ENCODE results near the gene SIGLEC8. TPM values are rescaled to one million over a fixed set of nuclear protein-coding genes. Genes with fewer than 3 reads are reported as not detected.
A peak's percentile ranks its signal among the peaks of the same experiment; 100 is the strongest.
"Not testable (repeated sequence)": the region's sequence is repeated elsewhere in the genome, so short reads cannot be mapped to it uniquely, and the experiment has no call there.

The SIGLEC8 gene
- total RNA-seq, 1 donor from 2014 or later, result not detected

DNA sequence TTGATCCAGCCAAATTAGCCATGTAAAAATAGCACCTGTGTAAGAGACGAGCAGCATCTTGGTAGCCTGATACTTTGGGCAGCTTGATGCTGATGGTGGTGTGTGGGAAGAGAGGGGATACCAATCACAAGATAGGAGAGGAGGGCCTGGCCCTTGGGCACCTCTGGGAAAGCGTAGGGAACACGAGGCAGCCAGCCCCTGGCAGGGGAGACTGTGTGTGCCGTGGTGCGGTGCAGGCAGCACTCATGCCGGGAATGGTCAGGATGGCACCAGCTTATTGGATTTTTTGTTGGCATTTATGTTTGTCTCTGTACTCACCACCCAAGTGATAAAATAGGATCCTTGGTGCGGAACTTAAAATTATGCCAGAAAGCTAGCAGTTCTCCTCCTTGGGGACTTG is 10.2 kb downstream of the SIGLEC8 start:
- H3K4me3 ChIP-seq (ENCODE audit: low read depth, low read length), result no peak overlapping the region
- no peak for TF ChIP-seq CTCF (conservative IDR thresholded peaks at IDR 0.05; ENCODE audit: low read depth, low read length)
- no peak for DNase-seq (ENCODE audit: low read depth)

DNA sequence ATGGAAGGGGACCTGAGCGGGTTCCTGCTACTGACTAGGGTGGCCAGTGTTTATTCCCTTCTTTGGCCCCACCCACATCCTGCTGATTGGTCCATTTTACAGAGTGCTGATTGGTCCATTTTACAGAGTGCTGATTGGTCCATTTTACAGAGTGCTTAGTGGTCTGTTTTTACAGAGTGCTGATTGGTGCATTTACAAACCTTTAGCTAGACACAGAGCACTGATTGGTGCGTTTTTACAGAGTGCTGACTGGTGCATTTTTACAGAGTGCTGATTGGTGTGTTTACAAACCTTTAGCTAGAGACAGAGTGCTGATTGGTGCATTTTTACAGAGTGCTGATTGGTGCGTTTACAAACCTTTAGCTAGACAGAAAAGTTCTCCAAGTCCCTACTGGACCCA is 10.7 kb downstream of the SIGLEC8 start:
- DNase-seq (ENCODE audit: low read depth); H3K4me3 ChIP-seq (ENCODE audit: low read depth, low read length): not testable (repeated sequence)

- TF ChIP-seq CTCF (conservative IDR thresholded peaks at IDR 0.05; ENCODE audit: low read depth, low read length), result no peak
- H3K4me3 ChIP-seq (ENCODE audit: low read depth, low read length), result no peak overlapping the region
- no peak for DNase-seq (ENCODE audit: low read depth)
Observed at GRCh38 chr19:51441410-51442390, 16.6 kb downstream of the SIGLEC8 start.

DNA sequence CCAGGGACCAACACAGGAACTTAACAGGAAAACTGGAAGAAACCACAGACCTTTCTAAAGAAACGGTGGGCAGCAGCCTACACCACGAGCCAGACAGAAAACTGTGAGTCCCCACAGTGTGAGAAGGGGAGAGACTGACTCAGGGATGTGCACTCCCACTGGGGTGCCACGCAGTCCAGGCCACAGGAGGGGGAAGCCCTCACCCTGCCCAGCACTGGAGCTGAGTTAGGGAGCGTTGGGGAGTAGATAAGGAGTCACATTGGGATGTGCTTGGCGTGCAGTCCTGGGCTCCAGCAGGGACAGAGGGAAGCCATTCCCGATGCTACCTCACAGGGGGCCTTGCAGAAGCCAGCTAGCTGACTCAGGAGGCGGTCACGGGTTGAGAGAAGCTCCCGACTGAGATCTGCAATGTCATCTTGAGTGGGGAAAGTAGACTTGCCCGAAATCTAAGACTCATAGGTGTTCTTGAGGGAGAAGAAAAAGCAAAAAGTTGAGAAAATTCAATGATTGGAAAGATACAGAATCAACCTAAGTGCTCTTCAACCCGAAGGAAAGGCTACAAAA is 17.3 kb downstream of the SIGLEC8 start:
- no peak for TF ChIP-seq CTCF (conservative IDR thresholded peaks at IDR 0.05; ENCODE audit: low read depth, low read length)
- no peak for DNase-seq (ENCODE audit: low read depth)
- H3K4me3 ChIP-seq (ENCODE audit: low read depth, low read length), result no peak overlapping the region

DNA sequence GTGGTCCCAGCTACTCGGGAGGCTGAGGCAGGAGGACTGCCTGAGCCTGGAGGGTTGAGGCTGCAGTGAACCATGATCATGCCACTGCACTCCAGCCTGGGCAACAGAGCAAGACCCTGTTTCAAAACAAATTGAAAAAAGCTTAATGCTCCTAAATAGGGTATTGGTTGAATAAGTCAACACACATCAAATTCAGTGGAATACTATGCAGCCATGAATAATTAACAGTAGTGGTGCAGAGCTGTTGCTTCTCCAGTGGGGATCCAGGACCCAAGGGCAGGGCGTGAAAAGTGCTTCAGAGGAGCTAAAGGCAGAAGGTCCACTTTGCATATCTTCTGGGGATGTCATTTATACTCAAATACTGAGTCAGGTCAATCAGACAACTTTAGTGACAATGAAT is 18.2 kb downstream of the SIGLEC8 start:
- H3K4me3 ChIP-seq (ENCODE audit: low read depth, low read length), result no peak overlapping the region
- TF ChIP-seq CTCF (conservative IDR thresholded peaks at IDR 0.05; ENCODE audit: low read depth, low read length), result no peak
- DNase-seq (ENCODE audit: low read depth), result no peak

GRCh38 chr19:51439021-51439465 is 19.2 kb downstream of the SIGLEC8 start:
- no peak for DNase-seq (ENCODE audit: low read depth)
- peak; percentile 46 for TF ChIP-seq CTCF (conservative IDR thresholded peaks at IDR 0.05; ENCODE audit: low read depth, low read length)
- H3K4me3 ChIP-seq (ENCODE audit: low read depth, low read length), result no peak overlapping the region

DNA sequence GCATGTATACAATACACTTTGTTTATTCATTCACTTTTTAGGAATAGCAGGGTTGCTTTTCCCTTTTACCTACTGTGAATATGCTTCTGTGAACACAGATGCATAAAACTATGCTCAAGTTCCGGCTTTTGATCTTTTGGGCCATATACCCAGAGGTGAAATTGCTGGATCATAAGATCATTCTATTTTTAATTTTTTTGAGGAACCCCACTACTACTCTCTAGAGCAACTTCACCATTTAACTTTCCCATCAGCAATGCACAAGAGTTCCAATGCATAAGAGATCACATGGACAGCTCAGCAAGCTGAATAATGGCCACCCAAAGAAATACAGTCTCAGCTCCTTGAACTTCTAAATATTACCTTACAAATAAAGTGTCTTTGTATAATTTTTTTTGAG is 23.8 kb downstream of the SIGLEC8 start:
- no peak for TF ChIP-seq CTCF (conservative IDR thresholded peaks at IDR 0.05; ENCODE audit: low read depth, low read length)
- no peak for DNase-seq (ENCODE audit: low read depth)
- H3K4me3 ChIP-seq (ENCODE audit: low read depth, low read length), result no peak overlapping the region
